Upper lobe of left lung (tissue), 6 donors: ENCODE measurements around the gene SPEF1. TPM values are rescaled to one million over a fixed set of nuclear protein-coding genes. Genes with fewer than 3 reads are reported as not detected.
A peak's percentile ranks its signal among the peaks of the same experiment; 100 is the strongest.

ENCODE experiments used
- ATAC-seq, 2 donors: fragments of 200-7000 bp; cut with Tn5 transposase; one replicate each; pipeline ENCODE4 v1.9.1; 2022; ENCODE audit warnings: mild to moderate bottlenecking in 2 of 2, moderate library complexity in 2 of 2; ENCODE audit not compliant: low FRiP score in 2 of 2
- DNase-seq, 2 donors: peaks; one replicate each; pipeline ENCODE4 v3.0.0-alpha.2; 2019 to 2020
- H3K27ac ChIP-seq, 4 donors: fragments of 200-600 bp; sonication (generic); one replicate each; pipeline ENCODE4 v1.5.1; 2016 to 2019
- H3K27me3 ChIP-seq, 4 donors: fragments of 200-600 bp; sonication (generic); one replicate each; pipeline ENCODE4 v1.5.1; 2017 to 2019
- H3K36me3 ChIP-seq, 4 donors: fragments of 200-600 bp; sonication (generic); one replicate each; pipeline ENCODE4 v1.5.1; 2016 to 2019
- H3K4me1 ChIP-seq, 4 donors: fragments of 200-600 bp; sonication (generic); one replicate each; pipeline ENCODE4 v1.5.1; 2018 to 2019
- H3K4me3 ChIP-seq, 4 donors: fragments of 200-600 bp; sonication (generic); one replicate each; pipeline ENCODE4 v1.5.1; 2017 to 2019; ENCODE audit warnings: mild to moderate bottlenecking in 2 of 4, moderate library complexity in 1 of 4
- H3K9me3 ChIP-seq, 4 donors: fragments of 200-600 bp; sonication (generic); one replicate each; pipeline ENCODE4 v1.5.1; 2018 to 2019
- EP300 ChIP-seq, 4 donors: sonication (generic); formaldehyde crosslinking; IDR thresholded peaks; one replicate each; pipeline ENCODE4 v1.5.1; 2017; ENCODE audit warnings: antibody characterized with exemption in 4 of 4, control low read depth in 2 of 4
- POLR2A ChIP-seq, 4 donors: fragments of 450-650 bp; IDR thresholded peaks; one replicate each; pipeline ENCODE4 v1.5.1; 2016 to 2017; ENCODE audit warnings: antibody characterized with exemption in 4 of 4, mild to moderate bottlenecking in 2 of 4
- POLR2AphosphoS5 ChIP-seq, 2 donors: sonication (generic); formaldehyde crosslinking; IDR thresholded peaks; one replicate each; pipeline ENCODE4 v1.5.1; 2017; ENCODE audit warnings: antibody characterized with exemption in 2 of 2
- WGBS, 2 donors: methylation state at CpG; one replicate each; pipeline ENCODE4 v1.1.5; 2017 to 2018; 5-methylcytosine and 5-hydroxymethylcytosine counted together
- total RNA-seq, 6 donors: library from RNA; depleted of rRNA in 4 of 6; stranded (reverse); fragments of >200 nt in 4 of 6; gene quantifications; one replicate each; pipeline versions ENCODE4 v1.1.0 to v1.2.1, GENCODE V29; 2016 to 2021
- TF ChIP-seq, protein P1 (sequence below), 6 experiments: fragments of 450-650 bp in 4 of 6; fragments of 200-600 bp in 2 of 6; sonication (generic) in 2 of 6; IDR thresholded peaks; one replicate each; pipeline ENCODE4 v1.5.1; 2016 to 2019; ENCODE audit warnings: antibody characterized with exemption in 6 of 6
- donor health status: DM: no; HTN: no; CAD: no; lungs with moderate emphysema.
- donor health status: DM: no; HTN: yes; CAD: no; lungs with severe emphysema.

The SPEF1 gene
- total RNA-seq, 6 donors from 2014 or later: 0.34 to 15.1 (median 5.4) TPM

DNA sequence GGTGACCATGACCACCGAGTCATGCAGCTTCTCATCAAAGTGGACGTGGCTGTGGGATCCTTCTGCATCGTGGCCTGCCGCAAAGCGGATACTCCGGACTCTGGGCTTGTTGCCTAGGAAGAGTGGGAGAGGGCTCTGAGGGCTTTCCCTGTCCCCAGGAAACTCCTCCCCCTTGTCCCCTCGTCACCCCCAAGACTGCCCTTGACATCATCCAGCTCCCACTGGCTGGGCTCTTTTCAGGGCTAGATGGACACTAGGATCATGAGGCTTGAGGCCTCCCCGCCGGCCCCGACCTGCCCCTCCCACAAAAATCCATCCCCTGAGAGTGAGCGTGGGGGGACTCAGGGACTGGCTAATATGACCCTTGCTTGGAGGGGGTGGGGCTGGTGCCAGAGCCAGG, 22.7 kb downstream of the SPEF1 start:
- Histone ChIP-seq H3K27me3 (no peaks in the 10 kb centered on the region), H3K9me3 (no peaks in the 10 kb centered on the region), H3K36me3 (peaks cover 0 to 5% (median 0%) of the 10 kb centered on the region in 4 donors), H3K4me1 (peaks cover 0 to 6% (median 0%) of the 10 kb centered on the region in 4 donors), H3K4me3 (no peak overlapping the region), H3K27ac (no peak overlapping the region)
- ATAC-seq (peak in 1 of 2 donors; percentile 3), DNase-seq (no peak)
- whole genome bisulfite sequencing, 2 donors: 81 to 93% methylated on average over 3 to 11 of the region's 11 CpGs
- TF ChIP-seq POLR2A (IDR thresholded peaks at IDR 0.05) (no peak), EP300 (IDR thresholded peaks at IDR 0.05) (no peak), POLR2AphosphoS5 (IDR thresholded peaks at IDR 0.05) (no peak)
- TF ChIP-seq, protein P1, sequence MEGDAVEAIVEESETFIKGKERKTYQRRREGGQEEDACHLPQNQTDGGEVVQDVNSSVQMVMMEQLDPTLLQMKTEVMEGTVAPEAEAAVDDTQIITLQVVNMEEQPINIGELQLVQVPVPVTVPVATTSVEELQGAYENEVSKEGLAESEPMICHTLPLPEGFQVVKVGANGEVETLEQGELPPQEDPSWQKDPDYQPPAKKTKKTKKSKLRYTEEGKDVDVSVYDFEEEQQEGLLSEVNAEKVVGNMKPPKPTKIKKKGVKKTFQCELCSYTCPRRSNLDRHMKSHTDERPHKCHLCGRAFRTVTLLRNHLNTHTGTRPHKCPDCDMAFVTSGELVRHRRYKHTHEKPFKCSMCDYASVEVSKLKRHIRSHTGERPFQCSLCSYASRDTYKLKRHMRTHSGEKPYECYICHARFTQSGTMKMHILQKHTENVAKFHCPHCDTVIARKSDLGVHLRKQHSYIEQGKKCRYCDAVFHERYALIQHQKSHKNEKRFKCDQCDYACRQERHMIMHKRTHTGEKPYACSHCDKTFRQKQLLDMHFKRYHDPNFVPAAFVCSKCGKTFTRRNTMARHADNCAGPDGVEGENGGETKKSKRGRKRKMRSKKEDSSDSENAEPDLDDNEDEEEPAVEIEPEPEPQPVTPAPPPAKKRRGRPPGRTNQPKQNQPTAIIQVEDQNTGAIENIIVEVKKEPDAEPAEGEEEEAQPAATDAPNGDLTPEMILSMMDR (IDR thresholded peaks at IDR 0.05): no peak

DNA sequence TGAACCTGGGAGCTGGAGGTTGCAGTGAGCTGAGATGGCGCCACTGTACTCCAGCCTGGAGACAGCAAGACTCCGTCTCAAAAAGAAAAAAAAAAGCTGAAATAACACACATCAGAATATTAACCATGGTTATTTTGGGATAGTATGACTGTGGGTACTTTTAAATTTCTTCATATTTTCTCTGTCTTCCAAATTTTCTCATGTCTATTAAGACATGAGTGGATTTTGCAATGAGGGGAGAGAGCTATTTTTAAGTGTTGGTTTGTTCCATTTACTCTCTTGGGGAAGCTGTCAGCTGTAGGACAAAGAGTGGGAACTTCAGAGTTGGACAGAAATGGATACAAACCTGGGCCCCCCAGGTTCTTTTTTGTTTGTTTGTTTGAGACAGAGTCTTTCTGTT, 24.0 kb downstream of the SPEF1 start:
- Histone ChIP-seq H3K27me3 (no peaks in the 10 kb centered on the region), H3K4me3 (no peak overlapping the region), H3K4me1 (peaks cover 2 to 18% (median 6%) of the 10 kb centered on the region in 4 donors), H3K27ac (no peak overlapping the region), H3K9me3 (no peaks in the 10 kb centered on the region), H3K36me3 (peaks cover 0 to 5% (median 0%) of the 10 kb centered on the region in 4 donors)
- 69 to 79% methylated on average over 2 of the region's 2 CpGs for WGBS, 2 donors
- no peak for ATAC-seq
- DNase-seq: no peak
- no peak for TF ChIP-seq EP300 (IDR thresholded peaks at IDR 0.05)
- no peak for TF ChIP-seq POLR2AphosphoS5 (IDR thresholded peaks at IDR 0.05)
- TF ChIP-seq, protein P1 (IDR thresholded peaks at IDR 0.05): no peak
- TF ChIP-seq POLR2A (IDR thresholded peaks at IDR 0.05): no peak

DNA sequence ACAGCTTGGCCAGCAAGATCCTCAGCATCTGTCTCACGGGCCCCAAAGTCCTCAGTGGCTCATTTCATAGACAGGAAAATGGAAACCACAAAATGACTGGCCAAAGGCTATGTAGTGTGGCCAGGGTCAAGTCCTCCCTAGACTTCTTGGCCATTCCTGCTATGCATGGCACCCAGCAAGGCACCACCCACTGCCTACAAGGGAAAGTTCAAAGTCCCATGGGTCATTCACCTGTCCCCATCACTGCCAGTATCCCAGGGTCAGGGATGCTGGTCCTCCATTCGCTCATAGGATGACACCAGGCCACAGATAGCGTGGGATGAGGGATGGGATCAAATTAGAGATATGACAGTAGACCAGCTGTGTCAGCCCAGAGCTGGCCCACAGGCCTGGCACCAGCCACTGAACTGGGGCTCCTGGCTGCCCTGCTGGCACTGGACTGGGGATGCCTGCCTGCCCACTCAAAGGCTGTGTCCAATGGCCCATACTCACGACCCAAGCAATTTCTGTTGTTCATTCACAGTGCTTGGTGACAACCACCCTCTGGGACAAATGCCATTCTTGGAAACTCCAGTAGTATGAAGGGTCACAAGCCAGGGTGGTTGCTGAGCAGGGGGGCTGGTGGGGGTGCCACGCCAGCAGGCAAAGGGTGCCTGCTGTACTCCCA, 25.3 kb downstream of the SPEF1 start:
- Histone ChIP-seq H3K27ac (no peak overlapping the region), H3K4me3 (no peak overlapping the region), H3K9me3 (no peaks in the 10 kb centered on the region), H3K36me3 (peaks cover 0 to 14% (median 12%) of the 10 kb centered on the region in 4 donors), H3K4me1 (peaks cover 6 to 31% (median 12%) of the 10 kb centered on the region in 4 donors), H3K27me3 (no peaks in the 10 kb centered on the region)
- ATAC-seq (no peak), DNase-seq (no peak)
- no peak for TF ChIP-seq EP300 (IDR thresholded peaks at IDR 0.05)
- TF ChIP-seq POLR2A (IDR thresholded peaks at IDR 0.05): no peak
- no peak for TF ChIP-seq POLR2AphosphoS5 (IDR thresholded peaks at IDR 0.05)
- TF ChIP-seq, protein P1 (IDR thresholded peaks at IDR 0.05): no peak
- WGBS, 2 donors: 88 to 100% methylated on average over 2 to 4 of the region's 5 CpGs

DNA sequence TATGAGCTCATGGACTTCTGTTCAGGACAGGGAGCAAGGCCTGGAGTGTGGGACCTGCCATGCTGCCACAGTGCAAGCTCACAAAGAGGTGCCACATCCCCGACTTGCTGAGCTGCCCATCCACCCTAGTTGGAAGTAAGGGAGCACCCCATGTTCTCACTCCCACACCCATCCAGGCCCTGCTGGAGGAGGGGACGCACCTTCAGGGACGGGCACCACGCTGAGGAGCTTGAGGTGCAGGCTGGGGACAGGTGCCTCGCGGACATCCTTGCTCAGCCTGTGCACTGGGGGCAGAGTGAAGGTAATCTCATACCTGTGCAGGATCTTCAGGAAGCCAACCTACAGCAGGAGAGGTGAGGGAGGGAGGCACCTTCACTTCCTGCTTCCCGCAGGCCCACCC, 26.0 kb downstream of the SPEF1 start:
- Histone ChIP-seq H3K9me3 (no peaks in the 10 kb centered on the region), H3K4me1 (peaks cover 6 to 35% (median 12%) of the 10 kb centered on the region in 4 donors), H3K4me3 (no peak overlapping the region), H3K36me3 (peaks cover 0 to 19% (median 16%) of the 10 kb centered on the region in 4 donors), H3K27me3 (no peaks in the 10 kb centered on the region), H3K27ac (no peak overlapping the region)
- TF ChIP-seq POLR2A (IDR thresholded peaks at IDR 0.05) (no peak), POLR2AphosphoS5 (IDR thresholded peaks at IDR 0.05) (no peak), EP300 (IDR thresholded peaks at IDR 0.05) (no peak)
- TF ChIP-seq, protein P1 (IDR thresholded peaks at IDR 0.05): no peak
- 43 to 92% methylated on average over 1 to 7 of the region's 7 CpGs for WGBS, 2 donors
- DNase-seq (peak in 1 of 2 donors; percentile 56), ATAC-seq (no peak)

DNA sequence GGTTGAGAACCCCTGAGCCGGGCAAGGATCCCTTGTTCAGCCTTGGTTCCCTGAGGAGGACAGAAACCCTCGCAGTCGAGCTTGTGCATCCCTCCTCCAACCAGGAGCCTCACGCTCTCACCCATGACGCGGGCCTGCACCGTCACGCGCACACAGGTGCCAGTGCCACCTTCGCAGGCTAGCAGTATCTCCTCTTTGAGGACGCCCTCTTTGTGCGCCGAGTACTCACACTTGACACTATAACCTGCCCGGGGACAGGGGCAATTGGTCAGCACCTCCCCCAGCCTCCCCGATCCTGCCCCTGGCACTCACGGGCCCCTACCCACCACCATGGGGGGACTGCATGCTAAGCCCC, 27.0 kb downstream of the SPEF1 start:
- Histone ChIP-seq H3K4me1 (peaks cover 6 to 45% (median 12%) of the 10 kb centered on the region in 4 donors), H3K9me3 (no peaks in the 10 kb centered on the region), H3K36me3 (peaks cover 0 to 29% (median 21%) of the 10 kb centered on the region in 4 donors), H3K4me3 (no peak overlapping the region), H3K27ac (peak overlapping the region in 1 of 4 donors; percentile 10), H3K27me3 (no peaks in the 10 kb centered on the region)
- DNase-seq (no peak), ATAC-seq (no peak)
- WGBS, 2 donors: 84 to 90% methylated on average over 12 to 16 of the region's 16 CpGs
- TF ChIP-seq, protein P1 (IDR thresholded peaks at IDR 0.05): no peak
- TF ChIP-seq POLR2A (IDR thresholded peaks at IDR 0.05): no peak
- TF ChIP-seq POLR2AphosphoS5 (IDR thresholded peaks at IDR 0.05): no peak
- no peak for TF ChIP-seq EP300 (IDR thresholded peaks at IDR 0.05)
